HG02884 (cell line): ENCODE data around the gene SLC39A11.
"Not testable (repeated sequence)": the region's sequence is repeated elsewhere in the genome, so short reads cannot be mapped to it uniquely, and the experiment has no call there.

ENCODE experiments used
- ATAC-seq: cut with Tn5 transposase; IDR thresholded peaks from one replicate; pipeline ENCODE4 v1.9.1; 2021; ENCODE audit warnings: mild to moderate bottlenecking, moderate library complexity; ENCODE audit not compliant: unreplicated experiment

Gene SLC39A11

DNA sequence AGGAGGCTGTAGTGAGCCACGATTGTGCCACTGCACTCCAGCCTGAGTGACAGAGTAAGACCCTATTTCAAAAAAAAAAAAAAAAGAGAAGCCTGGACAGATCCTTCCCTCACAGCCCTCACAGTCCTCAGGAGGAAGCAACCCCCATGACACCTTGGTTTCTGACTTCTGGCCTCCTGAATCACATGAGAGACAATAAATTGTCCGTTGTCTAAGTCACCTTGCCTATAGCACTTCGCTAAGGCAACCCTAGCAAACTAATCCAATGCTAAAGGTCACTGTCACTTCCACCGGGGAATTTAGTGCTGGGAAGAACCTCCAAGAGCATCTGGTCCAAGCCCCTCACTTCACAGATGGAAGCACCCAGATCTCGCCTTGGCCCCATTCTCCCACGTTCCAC lies 18.9 kb upstream of the SLC39A11 start:
- ATAC-seq, result no peak

DNA sequence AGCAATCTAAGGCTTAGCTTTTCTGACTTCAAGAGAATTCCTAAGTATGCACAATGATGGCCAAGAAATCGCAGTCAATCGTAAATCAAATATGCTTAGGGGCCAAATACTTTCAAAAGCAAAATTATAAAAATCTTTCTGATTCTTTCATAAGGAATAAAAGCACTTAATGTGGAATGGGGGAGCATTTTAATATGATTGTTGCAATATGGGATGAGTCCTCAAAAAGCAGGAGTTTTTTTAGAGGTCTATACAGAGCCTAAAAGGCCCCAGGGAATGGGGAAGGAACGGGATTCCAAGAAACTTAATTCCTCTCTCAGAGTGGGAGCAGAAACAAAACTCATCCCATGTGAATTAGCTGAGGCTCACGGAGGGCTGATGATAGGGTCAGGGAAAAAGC lies 14.7 kb upstream of the SLC39A11 start:
- ATAC-seq, result no peak

DNA sequence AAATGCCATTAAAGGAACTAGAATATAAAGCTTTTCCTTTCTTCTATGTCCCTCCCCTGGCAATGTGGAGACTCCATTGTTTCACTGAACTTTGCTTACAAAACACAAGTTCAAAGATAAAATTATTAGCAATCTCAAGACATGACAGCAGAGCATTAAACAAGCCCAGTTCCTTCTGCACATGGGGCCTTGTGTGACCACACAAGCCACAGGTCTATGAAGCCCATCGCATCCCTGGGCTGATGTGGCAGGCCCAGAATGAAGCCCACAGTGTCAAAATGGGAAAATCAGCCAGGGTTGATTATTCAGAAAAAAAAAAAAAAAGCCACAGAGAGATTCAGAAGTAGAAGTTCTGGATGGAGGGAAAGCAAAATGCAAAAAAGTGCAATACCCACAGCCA lies 12.9 kb upstream of the SLC39A11 start:
- no peak for ATAC-seq

DNA sequence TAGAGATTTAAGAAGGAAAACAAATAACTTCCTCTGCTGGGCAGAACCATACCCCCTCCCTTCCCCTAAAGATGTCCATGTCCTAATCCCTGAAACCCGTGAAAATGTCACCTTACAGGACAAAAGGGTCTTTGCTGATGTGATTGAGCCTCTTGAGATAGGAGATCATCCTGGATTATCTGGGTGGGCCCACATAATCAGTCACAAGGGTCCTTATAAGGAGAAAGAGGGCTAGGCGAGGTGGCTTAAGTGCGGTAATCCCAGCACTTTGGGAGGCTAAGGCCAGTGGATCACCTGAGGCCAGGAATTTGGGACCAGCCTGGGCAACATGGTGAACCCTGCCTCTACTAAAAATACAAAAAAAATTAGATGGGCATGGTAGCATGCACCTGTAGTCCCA lies 12.0 kb upstream of the SLC39A11 start:
- ATAC-seq, result no peak

DNA sequence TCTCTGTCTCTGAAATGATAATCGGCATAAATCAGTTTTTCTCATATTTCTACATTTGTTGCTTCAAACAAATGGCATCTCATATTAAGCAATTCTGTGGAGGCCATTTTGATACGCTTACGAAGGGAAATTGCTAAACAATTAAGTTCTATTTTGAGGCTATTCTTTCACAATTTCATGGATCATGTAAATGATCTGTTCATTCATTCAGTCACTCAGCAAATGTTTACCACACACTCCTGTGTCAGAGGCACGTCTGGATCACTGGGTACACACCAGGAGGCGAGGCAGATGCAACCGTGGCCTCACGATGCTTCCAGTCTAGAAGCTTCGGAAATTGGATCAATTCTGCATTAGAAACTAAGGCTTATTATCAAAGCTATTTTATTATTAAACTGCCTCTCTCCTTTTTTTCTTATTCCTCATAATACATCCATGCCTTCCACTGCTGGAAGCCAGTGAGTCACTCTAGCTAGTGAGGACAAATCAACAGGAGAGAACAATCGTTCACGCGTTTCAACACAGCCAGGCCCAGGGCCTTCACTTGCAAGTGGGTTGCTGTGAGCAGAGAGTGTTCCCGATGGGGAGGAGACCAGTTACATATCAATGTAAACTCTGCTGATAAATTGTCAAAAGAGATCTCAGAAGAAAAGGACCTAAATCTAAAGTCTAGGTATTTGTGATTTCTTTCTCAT lies 11.3 kb upstream of the SLC39A11 start:
- no peak for ATAC-seq

DNA sequence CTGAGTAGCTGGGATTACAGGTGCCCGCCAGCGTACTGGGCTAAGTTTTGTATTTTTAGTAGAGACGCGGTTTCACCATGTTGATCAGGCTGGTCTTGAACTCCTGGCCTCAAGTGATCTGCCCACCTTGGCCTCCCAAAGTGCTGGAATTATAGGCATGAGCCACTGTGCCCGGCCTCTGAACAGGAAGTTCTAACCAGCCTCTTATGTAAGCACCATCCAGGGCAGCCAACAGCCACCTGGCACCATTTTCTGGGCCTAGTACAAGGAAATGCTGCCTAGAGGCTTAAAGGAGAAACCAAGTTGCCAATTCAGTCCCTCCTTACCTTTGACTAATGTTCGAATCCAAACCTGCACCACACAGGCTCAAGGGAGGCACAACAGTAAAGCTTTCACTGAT lies 8.5 kb upstream of the SLC39A11 start:
- ATAC-seq, result no peak

DNA sequence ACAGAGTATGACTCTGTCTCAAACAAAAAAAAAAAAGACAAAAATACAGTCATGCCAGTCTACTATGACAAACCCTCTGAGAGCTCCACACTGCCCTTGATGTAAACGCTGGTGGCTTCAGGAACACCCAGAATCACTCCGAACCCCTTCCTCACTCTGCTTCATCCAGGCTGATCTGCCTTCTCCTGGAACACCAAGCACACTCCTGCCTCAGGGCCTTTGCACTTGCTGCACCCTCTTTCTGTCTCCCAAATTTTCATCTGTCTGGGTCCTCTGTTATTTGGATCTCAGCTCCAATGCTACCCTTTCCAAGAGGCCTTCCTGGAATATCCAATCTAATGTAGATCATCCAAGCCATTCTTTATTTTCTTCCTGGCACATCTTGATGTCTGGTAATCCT lies 7.9 kb upstream of the SLC39A11 start:
- no peak for ATAC-seq

DNA sequence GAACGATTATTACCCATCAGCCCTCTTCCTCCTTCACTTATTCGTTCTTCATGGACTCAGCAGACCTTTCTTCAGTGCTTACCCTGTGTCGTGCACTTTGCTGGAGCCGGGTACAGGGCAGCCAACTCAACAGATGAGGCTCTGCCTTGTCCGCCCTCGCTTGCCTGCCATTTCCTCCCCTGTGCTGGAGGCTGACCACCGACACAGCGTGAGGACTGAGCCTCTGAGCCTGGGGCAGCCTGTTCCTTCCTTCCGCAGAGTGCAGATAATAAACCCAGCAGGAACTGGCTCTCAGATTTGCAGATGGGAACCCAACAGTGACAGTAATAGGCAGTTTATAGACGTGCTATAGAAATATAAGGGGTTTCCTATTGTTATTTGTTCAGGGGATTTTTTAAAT lies 7.0 kb upstream of the SLC39A11 start:
- no peak for ATAC-seq

DNA sequence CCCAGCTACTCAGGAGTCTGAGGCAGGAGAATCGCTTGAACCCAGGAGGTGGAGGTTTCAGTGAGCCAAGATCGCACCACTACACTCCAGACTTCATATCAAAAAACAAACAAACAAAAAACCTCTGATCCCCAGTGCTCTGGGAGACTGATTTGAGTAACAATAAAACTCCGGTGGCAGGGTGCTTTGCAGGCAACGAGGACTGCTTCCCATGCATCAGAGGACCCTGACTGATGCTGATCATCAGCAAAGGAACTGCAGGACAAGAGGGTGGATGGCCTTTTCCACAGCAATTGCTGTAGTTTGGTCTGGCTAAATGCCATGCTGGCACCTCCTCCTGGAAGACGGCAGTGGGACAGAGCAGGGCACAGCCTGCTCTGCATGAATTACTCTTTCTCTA lies 6.4 kb upstream of the SLC39A11 start:
- no peak for ATAC-seq

DNA sequence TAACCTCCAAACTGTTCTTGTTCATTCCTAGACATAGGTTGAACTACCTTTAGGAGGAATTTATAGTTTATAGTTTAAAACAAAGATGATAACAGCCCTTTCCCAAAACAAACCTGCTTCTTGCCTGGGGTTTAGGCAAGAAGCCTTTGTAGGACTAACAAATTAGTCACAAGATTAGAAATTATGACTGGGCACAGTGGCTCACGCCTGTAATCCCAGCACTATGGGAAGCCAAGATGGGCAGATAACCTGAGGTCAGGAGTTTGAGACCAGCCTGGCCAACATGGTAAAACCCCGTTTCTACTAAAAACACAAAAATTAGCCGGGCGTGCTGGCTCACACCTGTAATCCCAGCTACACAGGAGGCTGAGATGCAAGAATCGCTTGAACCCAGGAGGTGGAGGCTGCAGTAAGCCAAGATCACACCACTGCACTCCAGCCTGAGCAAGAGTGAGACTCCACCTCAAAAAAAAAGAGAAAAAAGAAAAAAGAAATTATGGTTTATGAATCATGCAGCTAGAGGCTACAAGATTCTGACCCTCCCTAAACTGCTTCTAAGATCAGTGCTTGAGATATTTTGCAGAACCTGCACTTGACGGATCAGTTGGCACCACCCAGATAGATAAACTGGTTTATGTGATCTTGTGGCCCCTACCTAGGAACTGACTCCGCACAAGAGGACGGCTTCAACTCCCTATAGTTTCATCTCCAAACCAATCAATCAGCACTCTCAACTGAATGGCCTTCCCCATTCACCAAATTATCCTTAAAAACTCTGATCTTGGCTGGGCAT lies 5.7 kb upstream of the SLC39A11 start:
- ATAC-seq, result not testable (repeated sequence)

DNA sequence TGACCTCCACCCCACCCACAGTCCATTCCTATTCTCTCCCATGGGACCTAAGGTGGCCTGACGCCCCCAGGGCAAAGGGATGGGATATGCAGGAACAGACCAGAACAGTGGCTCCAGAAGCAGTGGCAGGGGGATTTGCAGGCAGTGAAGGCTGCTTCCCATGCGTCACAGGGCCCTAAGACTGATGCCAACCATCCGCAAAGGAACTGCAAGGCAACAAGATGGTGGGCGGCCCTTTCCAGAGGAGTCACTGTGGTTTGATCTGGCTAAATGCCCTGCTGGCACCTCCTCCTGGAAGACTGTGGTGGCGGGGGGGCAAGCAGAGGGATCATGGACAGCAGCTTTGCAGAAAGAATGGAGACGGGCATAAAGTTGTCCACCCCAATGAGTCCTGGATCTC lies 4.4 kb upstream of the SLC39A11 start:
- no peak for ATAC-seq

DNA sequence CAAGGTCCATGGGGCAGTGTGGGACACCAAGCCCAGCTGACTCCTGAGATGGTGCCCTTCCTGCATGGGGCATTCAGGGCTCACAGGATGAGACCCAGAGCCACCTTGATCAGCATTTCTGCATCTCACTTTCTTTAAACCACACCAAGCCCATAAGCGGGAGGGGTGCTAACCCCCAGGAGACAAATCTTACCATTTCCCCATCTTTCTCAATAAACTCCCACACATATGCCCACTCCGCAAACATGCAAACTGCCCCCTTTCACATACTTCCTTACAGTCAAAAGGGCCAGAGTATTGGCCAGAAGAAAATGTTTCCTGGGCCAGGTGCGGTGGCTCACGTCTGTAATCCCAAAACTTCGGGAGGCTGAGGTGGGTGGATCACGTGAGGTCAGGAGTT lies 3.7 kb upstream of the SLC39A11 start:
- ATAC-seq, result no peak

DNA sequence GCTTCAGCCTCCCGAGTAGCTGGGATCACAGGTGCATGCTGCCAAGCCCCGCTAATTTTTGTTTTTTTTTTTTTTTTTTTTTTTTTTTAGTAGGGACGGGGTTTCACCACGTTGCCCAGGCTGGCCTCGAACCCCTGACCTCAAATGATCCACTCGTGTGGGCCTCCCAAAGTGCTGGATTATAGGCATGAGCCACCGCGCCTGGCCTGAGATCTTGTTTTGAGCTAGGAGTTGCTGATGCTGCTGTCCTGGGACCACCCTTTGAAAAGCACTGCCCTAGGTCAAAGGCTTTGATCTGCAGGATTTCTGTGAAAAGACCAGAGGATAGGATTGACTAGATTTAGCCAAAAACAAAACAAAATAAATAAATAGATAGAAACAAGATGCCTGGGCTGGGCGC lies 798 bp upstream of the SLC39A11 start:
- ATAC-seq, result no peak

DNA sequence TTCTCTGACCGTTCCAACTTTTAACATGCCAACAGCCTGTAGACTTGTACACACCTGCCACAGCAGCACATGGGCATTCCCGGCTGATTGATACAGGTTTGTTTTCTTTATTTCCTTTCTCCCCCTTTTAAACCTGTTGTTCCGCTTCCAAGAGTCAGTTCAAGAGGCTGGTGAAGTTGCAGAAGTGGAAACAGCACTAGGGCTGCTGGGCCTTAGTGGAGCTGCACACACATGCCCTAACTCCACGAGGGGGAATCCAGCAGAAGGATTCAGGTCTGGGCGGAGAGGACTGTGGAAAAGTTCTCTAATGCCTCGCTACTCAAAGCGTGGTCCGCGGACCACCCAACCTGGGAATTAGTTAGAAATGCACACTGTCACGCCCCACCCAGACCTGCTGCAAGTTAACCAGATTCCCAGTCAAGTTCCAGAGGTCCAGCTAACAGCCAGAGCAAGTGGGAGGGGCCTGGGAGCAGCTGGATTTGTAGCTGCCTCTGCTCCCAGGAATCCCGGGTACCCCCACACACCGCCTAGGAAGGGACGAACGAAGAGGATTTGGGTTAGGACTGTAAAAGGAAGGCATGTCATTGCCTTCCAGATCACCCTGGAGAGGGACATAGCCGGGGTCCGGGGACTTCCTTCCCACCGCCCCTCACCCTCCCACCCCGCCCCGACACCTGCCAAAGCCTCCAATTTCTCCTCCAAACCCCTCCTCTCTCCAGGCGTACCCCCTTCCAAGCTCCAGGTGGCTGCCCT lies 542 bp downstream of the SLC39A11 start:
- ATAC-seq, result peak; percentile 14

DNA sequence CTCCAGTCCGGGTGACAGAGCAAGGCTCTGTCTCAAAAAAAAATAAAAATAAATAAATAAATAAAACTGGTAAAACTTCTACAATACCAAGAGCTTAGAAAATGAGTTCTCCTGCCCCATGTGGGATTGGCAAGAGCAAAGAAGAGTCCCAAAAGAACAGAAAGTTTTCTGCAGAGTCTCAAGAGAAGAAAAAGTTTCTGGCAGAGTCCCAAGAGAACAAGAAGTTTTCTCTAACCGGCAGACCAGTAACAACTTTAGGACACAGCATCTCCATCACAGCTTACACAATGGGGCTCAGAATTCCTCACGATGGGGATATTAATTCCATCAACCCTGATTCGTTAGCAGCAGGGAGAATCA lies 1.1 kb downstream of the SLC39A11 start:
- ATAC-seq, result no peak

DNA sequence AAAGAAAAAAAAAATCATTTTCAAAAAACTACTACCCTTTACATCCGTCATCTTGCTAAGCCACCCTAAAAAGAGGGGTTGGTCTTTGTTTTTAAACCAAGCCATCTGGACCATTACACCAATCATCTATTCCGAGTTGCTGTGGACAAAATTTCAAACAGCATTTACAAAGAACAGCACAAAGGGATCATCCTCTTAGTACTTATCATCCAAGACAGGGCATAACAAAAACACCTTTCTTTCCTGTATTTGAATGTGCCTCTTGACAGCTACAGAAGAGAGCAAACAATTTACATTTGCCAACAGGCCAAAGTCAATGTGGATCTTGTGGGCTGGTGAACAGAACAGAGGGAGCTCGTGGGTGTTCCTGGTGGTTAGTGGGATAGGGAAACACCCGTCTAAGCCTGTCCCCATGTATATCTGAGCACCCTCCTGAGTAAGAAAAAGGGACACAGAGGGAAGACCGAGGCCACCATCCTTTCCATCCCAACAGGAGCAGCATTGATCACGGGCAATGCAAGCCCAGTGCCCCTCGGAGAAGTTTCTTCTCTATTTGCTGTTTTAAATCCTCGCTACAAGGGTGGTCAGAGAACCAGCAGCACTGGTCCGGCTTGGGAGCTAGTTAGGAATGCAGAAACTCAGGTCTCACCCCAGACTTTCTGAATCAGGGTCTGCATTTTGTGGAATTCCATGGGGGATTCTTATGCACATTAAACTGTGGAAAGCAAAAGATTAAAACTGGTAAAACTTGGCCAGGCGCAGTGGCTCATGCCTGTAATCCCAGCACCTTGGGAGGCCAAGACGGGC lies 1.9 kb downstream of the SLC39A11 start:
- ATAC-seq, result no peak

DNA sequence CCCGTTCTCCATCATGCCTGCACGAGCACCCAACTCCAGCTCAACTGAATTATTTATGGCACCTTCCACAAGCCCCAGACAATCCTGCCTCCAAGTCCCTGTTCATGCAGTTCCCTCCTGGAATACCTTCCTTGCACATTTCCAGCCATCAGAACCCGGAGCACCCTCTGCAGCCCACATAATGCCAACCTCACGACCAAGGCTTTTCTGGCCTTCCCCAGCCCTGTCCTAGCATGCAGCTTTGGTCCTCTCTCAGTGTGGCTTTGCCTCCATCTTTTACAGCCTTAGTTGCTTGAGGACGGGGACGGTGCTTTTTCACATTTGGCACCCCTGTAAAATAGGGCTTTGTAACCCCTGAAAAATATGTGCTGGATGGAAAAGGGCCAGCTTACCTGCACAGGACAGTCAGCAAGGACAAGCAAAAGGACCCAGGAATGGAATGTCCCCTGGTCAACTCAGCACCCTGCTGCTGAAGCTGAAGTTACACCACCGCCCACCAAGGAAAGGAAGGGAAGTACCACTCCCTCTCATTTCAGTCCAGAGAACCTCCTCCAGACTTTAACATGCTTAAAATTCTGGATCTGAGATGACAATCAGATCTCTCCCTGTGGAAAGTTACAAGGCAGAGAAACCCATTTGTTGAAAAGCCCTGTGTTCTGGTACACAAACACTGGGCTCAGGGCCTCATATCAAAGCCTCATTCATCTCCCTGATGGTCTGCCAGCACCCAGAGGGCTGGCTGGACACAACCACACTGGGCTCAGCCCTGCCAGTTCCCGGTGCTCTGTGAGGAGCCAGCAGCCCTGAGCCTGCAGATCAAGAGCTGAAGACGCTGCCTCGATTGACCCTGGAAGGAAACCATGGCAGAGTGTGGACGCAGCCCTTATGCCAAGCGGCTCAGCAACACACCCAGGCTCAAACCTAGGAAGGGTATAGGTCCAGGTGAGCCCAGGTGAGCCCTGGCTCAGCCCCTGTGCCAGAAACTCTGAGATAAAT lies 2.9 kb downstream of the SLC39A11 start:
- ATAC-seq, result no peak

DNA sequence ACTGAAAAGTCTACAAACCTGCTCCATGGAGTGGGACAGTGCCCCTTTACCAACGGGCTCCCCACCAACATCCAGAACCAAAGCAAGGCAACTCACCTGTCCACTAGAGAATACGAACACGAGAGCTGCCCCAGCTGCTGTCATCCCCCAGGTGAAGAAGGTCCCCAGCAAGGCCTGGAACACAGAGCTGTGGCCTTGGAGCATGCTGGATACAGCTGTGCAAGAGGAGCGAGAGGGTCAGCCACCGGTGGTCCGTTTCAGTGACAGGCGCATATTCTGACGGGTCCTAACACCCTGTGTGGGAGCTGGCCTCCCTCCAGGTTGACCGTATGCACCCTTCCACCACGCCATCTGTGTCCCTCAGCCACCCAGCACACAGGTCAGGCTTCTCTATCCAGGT lies 3.9 kb downstream of the SLC39A11 start:
- no peak for ATAC-seq

DNA sequence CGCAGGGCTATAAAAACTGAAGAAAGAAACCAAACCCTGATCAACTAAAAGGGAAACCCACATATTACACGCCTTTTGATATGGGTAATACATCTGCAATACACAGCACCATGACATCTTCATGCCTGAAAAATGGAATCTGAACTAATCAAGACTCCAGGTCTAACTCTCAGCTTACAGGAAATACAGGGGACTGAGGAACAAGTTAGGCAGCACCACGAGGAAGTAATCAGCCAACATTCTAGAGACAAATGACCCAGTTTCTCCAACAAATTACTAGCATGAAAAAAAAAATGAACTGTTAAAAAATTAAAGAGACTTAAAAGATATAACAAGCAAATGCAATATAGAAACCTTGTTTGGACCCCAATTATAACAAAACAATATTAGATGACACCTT lies 9.1 kb downstream of the SLC39A11 start:
- ATAC-seq, result no peak

DNA sequence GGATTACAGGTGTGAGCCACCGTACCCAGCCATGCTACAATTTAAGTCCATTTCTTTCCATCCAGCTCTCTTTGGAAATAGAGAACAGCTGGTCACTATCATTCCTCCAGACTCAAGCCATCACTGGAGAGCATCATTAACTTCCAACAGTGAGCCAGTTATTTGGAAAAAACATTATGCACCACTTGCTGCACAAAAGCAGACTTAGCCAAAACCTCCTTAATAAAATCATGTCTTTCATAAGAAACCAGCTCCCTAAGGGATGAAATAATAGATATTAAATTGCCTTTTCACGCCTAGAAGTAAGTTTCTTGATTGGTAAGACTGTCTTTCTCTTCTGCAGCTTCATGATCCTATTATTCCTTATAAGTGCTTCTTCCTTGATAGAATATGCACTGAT lies 17.9 kb downstream of the SLC39A11 start:
- no peak for ATAC-seq
